Mesothelial cell of epicardium (in vitro differentiated cells): Measurements from ENCODE around the gene PATL1. TPM values are rescaled to one million over a fixed set of nuclear protein-coding genes. Genes with fewer than 3 reads are reported as not detected.
A peak's percentile ranks its signal among the peaks of the same experiment; 100 is the strongest.

Experiments
- DNase-seq, 2 experiments: peaks; one replicate each; pipeline ENCODE4 v3.0.0; 2021; ENCODE audit warnings: low spot score in 2 of 2; ENCODE audit not compliant: unreplicated experiment in 2 of 2
- H3K27ac Mint-ChIP-seq: 2 replicates; pipeline ENCODE4 v1.8.0; 2021; ENCODE audit warnings: mixed read lengths
- H3K27me3 Mint-ChIP-seq: 2 replicates; pipeline ENCODE4 v1.8.0; 2021; ENCODE audit warnings: low read depth, mixed read lengths
- H3K36me3 Mint-ChIP-seq: 2 replicates; pipeline ENCODE4 v1.8.0; 2021; ENCODE audit warnings: mixed read lengths
- H3K4me1 Mint-ChIP-seq: 2 replicates; pipeline ENCODE4 v1.8.0; 2021; ENCODE audit warnings: mixed read lengths
- H3K4me3 Mint-ChIP-seq: 2 replicates; pipeline ENCODE4 v1.8.0; 2021; ENCODE audit warnings: mild to moderate bottlenecking, moderate library complexity, mixed read lengths
- H3K9me3 Mint-ChIP-seq: 2 replicates; pipeline ENCODE4 v1.8.0; 2021; ENCODE audit warnings: mixed read lengths
- total RNA-seq: library from RNA; stranded (reverse); gene quantifications from 3 replicates; pipeline ENCODE4 v1.2.1, GENCODE V29; 2021
- TF ChIP-seq, protein P1 (sequence below): fragments of 200-600 bp; sonication (generic); IDR thresholded peaks from one replicate; pipeline ENCODE4 v1.5.0; 2021; ENCODE audit warnings: antibody characterized with exemption; ENCODE audit not compliant: unreplicated experiment

Gene PATL1
- total RNA-seq, 1 donor from 2014 or later = 30.6 TPM

DNA sequence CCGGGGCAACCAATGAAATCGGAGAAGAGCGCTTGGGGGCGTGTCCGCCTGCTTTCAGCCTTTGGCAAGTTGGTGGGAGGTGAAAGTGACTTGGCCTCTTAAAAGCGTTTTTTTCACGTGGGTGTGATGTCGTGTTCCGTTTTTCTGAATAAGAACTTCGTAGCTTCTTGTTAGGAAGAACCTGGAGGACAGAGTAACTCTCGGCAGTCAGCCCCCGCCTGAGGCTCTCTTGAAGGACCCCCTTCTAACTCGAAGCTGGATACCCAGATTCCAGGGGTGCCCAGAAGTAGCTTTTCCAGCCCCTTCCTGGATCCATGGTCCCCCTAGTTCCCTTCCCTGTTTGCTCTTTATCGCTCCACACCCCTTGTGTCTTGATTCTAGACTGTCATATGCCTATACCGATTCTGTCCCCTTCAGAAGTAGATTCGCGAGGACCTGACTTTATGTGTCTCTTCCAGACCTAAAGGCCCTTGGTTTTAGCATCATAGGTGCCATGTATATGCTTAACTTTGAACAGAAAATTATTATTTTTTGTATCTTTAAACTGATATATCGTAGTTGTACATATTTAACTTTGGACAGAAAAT is 52.3 kb downstream of the PATL1 start:
- Mint-ChIP-seq H3K9me3 (no peaks in the 10 kb centered on the region), H3K4me1 (peaks cover 48% of the 10 kb centered on the region), H3K27me3 (peaks cover 1% of the 10 kb centered on the region), H3K27ac (peak overlapping the region; percentile 96), H3K4me3 (peak overlapping the region; percentile 74), H3K36me3 (peaks cover under 1% of the 10 kb centered on the region)
- TF ChIP-seq, protein P1, sequence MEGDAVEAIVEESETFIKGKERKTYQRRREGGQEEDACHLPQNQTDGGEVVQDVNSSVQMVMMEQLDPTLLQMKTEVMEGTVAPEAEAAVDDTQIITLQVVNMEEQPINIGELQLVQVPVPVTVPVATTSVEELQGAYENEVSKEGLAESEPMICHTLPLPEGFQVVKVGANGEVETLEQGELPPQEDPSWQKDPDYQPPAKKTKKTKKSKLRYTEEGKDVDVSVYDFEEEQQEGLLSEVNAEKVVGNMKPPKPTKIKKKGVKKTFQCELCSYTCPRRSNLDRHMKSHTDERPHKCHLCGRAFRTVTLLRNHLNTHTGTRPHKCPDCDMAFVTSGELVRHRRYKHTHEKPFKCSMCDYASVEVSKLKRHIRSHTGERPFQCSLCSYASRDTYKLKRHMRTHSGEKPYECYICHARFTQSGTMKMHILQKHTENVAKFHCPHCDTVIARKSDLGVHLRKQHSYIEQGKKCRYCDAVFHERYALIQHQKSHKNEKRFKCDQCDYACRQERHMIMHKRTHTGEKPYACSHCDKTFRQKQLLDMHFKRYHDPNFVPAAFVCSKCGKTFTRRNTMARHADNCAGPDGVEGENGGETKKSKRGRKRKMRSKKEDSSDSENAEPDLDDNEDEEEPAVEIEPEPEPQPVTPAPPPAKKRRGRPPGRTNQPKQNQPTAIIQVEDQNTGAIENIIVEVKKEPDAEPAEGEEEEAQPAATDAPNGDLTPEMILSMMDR = no peak
- no peak for DNase-seq

DNA sequence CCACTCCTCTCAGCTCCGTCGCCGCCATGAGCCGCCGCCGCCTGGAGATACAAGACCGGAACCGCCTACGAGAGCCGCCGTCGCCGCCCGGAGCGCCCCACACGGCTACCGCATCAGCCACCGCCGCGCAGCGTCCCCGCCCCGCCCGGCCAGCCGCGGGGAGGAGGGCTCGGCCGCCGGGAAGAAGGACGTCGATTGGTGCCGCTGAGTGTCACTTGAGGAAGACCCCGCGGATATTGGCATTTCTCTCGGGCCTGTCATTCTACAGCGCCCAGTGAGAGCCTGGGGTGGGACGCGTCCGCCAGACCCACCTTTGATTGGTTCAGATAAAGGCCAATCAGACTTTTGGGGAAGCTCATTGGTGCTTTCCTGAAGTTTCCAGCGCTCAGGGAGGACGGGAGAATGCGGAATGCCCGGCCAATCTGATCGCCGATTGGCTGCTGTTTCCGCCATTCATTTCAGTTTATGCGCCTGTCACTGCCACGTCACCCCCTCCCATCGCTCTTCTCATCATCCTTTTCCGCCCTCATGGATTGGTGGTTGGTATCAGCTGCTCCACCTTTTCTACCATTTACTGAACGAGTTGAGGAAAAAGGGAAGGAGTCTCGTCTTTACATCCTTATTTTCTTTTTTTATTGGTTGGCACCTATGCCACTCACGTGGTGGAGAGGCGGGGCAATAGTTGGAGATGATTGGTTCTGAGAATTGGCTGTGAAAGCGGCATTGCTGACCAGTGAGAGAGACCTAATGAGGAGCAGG is 53.0 kb downstream of the PATL1 start, which contains the start of gene OSBP:
Gene OSBP (minus strand): TSS at position 138 of the 759 bp plus-strand sequence. CDS start 110 bp downstream, at position 28.
- H3K4me3 Mint-ChIP-seq = peak within 1 kb of the TSS; percentile 84
- peak; percentile 98 to 99 for DNase-seq
- TF ChIP-seq, protein P1 = no peak
- H3K27me3 Mint-ChIP-seq = peaks cover 1% of the 10 kb centered on the region
- peak within 1 kb of the TSS; percentile 96 for H3K27ac Mint-ChIP-seq
- peaks cover 50% of the 10 kb centered on the region for H3K4me1 Mint-ChIP-seq
- H3K36me3 Mint-ChIP-seq = peaks cover 2% of the 10 kb centered on the region
- H3K9me3 Mint-ChIP-seq = no peaks in the 10 kb centered on the region

DNA sequence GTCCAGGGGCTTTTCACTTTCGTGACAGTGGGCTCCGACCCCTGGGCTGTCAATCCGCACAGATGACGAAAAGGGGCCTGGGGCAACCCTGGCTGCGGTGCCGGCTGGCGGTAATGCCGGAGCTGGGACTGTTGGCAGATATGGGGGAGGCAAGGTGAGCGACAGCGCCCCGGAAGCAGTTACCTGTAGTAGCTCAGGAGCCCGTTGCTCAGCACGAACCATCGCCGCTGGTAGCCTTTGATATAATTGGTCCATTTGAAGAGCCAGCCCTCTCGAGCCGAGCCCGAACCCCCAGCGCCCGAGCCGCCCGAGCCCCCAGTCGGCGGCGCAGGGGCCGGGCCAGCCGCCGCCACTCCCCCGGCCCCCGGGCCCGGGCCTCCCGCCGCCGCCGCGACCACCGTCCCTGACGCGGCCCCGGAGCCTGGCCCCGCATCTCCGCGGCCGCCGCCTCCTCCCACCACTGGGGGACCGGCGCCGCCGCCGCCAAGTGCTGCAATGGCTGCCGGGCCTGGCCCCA is 53.7 kb downstream of the PATL1 start:
- TF ChIP-seq, protein P1 = no peak
- Mint-ChIP-seq H3K27ac (peak overlapping the region; percentile 92), H3K9me3 (no peaks in the 10 kb centered on the region), H3K4me1 (peaks cover 50% of the 10 kb centered on the region), H3K4me3 (peak overlapping the region; percentile 84), H3K36me3 (peaks cover 2% of the 10 kb centered on the region), H3K27me3 (peaks cover 1% of the 10 kb centered on the region)
- DNase-seq = no peak

DNA sequence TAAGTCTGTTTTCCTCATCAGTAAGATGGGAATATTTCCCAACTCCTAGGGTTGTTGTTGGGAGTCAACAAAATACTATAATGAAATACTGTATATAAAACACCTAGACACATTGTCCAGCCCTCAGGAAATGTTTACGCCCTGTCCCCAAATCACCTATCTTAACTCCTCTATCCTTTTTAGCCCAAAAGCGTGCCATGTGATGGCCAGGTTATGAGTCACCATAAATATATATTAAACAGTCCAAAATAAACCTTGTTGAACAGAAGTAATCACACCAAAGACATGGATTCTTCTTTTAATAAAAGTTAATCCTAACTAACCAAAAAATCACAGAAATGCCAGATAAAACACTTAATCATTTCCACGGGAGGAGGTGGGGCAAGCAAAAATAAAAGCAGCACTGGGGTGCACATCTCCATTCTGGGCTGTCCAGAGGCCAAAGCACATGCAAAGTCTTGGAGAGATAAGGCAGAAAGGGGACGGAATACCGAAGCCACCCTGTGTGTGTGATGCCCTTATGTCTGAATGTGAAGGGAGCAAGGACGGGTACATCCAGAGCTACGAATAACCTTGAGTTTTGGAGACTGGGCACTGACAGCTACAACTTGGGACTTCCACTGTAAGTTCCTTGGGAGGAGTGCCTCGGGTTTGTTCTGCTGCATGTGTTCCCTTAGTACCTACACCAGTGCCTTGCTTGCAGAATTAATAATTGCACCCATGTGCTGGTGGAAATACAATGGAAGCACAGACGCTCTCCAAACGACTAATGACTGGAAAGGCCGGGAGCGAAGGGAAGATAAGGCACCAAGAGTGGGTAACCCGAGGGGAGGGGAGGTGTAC is 54.3 kb downstream of the PATL1 start:
- TF ChIP-seq, protein P1 = no peak
- Mint-ChIP-seq H3K27ac (peak overlapping the region; percentile 92), H3K27me3 (peaks cover 1% of the 10 kb centered on the region), H3K9me3 (no peaks in the 10 kb centered on the region), H3K4me3 (peak overlapping the region; percentile 84), H3K36me3 (peaks cover 5% of the 10 kb centered on the region), H3K4me1 (peaks cover 50% of the 10 kb centered on the region)
- DNase-seq = no peak

DNA sequence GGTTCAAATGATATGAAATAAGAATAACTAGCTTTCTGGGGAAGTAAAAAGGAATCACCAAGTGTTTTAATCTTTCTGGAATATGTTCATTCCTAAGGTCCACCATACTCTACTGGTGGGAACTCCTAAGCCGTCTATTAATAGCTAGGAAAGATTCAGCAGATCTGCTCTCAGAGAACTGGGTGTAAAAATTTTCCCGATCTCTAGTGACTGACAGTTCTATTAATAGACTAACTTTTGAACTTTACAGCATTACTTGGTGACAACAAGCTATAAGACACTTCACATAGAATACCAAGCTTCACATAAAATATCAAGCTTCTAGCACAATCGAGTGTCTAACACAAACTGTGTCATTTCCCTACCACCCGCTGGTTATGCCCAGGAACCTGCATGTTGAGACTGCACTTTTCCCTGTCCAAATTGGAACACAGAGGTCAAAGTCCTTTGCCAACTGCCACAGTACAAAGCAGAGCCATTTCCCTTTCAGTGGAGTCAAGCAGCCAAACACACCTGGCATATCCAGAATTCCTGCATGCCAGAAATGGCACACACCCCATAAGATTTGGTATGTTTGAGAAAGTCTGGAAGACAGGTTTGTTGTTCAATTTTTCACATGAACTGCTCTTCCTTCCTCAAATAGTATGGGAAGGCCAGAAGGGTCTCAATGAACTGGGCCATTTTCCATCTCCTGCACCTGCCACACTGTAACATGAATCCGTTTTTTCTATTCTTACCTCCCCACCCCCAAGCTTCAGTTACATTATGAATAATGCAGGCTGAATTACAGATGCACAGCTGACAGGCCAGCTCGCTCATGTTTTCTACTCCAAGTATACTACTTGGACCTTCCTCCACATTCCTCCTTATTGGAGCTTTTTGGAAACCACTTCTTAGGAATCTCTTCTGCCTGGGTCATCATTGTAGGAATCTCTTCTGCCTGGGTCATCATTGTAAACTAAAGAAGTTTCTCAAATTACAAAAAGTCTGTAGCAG is 57.0 kb downstream of the PATL1 start:
- no peaks in the 10 kb centered on the region for H3K9me3 Mint-ChIP-seq
- DNase-seq = no peak
- H3K4me3 Mint-ChIP-seq = no peak overlapping the region
- peaks cover 1% of the 10 kb centered on the region for H3K27me3 Mint-ChIP-seq
- TF ChIP-seq, protein P1 = no peak
- H3K27ac Mint-ChIP-seq = peak overlapping the region; percentile 18
- peaks cover 23% of the 10 kb centered on the region for H3K36me3 Mint-ChIP-seq
- H3K4me1 Mint-ChIP-seq = peaks cover 39% of the 10 kb centered on the region
